Myocyte (in vitro differentiated cells): Measurements from ENCODE around the gene KSR1. TPM values are rescaled to one million over a fixed set of nuclear protein-coding genes. Genes with fewer than 3 reads are reported as not detected.
"Not testable (repeated sequence)": the region's sequence is repeated elsewhere in the genome, so short reads cannot be mapped to it uniquely, and the experiment has no call there.

Experiments
- DNase-seq: peaks from one replicate; pipeline ENCODE4 v3.0.0-alpha.2; 2012; ENCODE audit warnings: low read depth
- polyA plus RNA-seq: library from polyadenylated mRNA; unstranded; fragments of >200 nt; gene quantifications from one replicate; pipeline ENCODE4 v1.2.1, GENCODE V29; 2012; ENCODE audit warnings: missing spikeins
- total RNA-seq: library from RNA; depleted of rRNA; stranded (reverse); fragments of >200 nt; gene quantifications from 2 replicates; pipeline ENCODE4 v1.2.3, GENCODE V29; 2014

KSR1 gene
- total RNA-seq, result 11.7 and 13.9 TPM in 2 replicates
- 26.8 TPM for polyA plus RNA-seq

DNA sequence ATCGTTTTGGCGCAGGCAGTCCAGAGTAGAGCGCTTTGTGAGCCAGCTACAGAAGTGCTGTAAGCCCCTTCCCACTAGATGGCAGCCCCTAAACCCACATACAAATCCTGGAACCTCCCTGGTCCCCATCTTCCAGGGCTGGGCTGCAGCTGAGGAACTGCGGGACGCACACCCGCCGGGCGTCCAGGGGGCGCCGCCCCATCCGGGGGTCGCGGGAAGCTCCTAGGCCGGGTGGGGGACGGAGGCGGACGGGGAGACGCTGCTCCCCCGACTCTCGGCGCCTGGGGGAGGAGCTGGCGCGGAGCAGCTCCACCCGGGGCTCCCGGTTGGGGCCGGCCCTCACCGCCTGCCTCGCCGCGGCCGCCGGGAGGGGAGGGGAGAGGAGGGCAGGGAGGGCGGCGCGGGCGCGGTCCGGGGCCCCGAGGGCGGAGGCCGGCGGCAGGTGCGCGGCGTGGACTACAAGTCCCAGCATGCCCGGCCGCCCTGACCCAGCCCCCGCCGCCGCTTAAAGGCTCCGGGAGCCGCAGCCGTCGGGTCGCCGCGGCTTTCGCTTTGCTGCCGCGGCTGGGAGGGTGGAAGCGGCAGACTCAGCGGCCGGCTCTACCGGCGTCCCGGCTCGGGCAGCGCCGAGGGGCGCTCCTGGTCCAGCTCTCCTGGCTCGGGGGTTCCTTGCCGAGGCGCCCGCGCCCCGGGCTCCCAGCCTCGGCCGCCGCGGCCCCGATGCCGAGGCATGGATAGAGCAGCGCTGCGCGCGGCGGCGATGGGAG, at the start of gene KSR1:
Gene KSR1 (plus strand): TSS at position 535 of the 767 bp plus-strand sequence. CDS start 196 bp downstream, at position 731.
- DNase-seq, result peak; percentile 71

DNA sequence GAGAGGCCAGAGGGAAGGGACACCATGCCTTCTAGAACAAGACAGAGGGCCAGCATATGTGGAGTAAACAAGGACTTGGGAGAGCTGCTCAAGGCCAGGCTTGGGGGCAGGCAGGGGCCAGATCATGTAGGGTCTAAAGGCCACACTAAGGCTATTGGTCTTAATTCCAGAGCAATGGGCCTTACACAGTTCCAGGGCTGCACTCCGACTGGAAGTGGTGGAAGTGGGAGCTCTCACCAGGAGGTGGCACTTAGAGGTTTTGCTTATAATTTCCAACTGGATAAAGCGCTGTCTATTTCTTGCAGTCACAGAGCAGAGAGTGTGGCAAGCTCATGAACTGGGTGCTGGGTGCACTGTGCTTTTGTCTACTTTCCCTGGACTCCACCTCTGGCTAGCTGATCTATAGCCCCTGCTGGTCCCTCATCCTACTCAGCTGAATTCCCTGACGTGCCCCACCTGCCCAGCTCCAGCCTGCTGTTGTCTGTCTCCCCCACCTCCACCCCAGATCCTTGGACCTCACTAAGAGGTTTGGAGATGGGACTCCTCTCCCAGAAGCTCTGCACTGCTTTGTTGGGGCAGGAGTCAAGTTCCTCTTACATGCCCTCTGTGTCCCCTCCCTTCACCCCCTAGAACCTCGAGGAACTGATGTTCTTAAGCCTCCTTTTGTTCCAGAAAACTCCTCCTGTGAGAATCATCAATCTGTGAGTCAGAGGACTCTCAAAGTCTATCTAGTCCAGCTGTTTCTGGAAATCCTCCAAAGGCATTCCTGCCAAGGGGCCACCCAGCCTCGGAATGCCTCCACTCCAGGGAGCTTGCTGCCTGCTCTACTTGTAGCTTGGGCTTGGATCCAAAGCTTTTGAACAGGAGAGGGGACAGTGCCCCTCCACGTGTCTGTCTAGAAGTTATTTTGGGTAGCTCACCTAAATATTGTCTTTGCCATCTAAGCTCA, 48.1 kb upstream of the KSR1 start:
- DNase-seq, result peak; percentile 80

DNA sequence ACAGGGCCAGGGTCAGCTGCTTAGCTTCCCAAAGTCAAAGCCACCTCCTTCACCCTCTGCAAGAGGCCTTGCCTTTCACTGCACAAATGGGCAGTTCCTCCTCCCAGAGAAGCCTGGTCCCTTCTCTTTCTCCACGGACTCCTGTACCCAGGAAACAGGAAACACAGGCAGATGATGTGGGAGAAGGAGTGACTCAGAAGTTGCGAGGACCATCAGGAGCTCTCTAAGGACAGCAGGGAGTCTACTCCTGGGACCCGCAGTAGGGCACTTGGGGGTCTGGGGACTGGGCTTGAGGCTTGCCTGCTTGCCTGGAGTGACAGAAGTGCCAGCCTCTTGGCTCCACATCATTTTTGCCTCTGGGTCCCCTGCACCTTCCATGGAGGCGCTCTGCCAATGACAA, 47.4 kb upstream of the KSR1 start:
- peak; percentile 26 for DNase-seq

DNA sequence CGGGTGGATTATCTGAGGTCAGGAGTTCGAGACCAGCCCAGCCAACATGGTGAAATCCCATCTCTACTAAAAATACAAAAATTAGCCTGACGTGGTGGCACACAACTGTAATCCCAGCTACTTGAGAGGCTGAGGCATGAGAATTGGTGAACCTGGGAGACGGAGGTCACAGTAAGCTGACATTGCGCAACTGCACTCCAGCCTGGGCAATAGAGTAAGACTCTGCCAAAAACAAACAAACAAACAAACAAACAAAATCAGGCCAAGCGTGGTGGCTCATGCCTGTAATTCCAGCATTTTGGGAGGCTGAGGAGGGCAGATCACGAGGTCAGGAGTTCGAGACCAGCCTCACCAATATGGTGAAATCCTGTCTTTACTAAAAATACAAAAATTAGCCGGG, 44.1 kb upstream of the KSR1 start:
- DNase-seq, result not testable (repeated sequence)

DNA sequence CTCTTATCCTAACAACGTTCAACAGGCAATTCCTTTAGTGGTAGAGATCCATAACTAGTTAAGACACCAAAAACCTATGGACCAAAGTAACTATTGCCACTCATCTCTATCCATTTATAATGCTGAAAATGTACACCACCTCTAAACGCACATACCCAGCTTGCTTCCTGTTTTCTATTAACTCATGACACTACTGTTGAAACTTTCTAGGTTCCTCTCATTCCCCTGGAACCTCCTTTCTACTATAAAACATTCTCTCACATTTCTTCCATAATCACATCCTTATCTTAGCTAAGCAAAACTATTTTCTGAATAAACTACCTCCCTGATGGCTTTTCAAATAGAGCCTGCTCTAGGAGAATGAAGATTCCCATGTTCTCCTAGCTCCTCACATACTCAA, 42.9 kb upstream of the KSR1 start:
- no peak for DNase-seq

DNA sequence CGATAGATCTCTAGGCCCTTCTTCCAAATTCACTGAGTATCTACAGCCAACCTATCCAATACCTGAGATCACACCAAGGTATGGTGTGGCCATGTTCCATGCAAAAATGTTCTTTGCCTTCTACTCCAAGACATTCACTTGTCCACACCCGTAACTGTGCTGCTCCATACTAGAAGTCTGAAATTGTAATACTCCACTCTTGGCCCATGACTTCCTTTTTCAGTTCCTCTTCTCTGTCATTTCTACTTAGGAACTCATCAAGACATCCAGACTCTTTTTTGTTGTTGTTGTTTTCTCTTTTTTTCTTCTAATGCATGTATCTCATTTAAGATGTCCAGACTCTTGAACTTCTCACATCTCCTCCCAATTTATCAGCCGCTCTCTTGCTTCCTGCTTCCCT, 42.5 kb upstream of the KSR1 start:
- DNase-seq, result no peak

DNA sequence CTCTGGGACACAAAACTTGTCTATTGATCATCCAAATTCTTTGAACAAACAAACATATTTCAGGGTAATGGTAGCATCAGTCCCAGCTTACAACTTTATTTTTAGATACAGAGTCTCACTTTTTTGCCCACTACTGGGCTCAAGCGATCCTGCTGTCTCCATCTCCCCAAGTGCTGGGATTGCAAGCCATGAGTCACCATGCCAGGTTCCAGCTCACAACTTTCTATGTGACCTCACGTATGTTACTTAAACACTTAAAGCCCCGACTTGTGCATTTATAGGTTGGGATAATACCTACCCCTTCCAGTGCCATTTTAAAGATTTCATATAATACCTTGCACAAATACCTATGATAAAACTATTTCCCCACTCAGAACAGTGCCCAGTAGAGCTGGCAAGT, 42.0 kb upstream of the KSR1 start:
- no peak for DNase-seq

DNA sequence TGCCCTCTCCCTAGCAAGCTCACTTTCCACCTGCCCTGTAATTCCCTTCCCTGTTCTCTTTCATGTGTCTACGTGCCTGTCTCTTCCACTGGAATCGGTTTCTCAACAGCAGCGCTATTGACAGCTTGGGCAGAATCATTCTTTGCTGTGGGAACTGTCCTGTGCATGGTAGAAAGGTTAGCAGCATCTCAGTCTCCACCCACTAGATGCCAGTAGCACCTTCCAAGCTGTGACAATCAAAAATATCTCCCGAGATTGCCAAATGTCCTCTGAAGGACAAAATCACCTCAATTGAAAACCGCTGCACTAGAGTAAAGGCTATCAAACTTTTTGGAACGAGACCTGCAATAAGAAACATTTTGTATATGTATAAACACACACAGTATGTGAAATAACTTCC, 41.6 kb upstream of the KSR1 start:
- DNase-seq, result no peak

DNA sequence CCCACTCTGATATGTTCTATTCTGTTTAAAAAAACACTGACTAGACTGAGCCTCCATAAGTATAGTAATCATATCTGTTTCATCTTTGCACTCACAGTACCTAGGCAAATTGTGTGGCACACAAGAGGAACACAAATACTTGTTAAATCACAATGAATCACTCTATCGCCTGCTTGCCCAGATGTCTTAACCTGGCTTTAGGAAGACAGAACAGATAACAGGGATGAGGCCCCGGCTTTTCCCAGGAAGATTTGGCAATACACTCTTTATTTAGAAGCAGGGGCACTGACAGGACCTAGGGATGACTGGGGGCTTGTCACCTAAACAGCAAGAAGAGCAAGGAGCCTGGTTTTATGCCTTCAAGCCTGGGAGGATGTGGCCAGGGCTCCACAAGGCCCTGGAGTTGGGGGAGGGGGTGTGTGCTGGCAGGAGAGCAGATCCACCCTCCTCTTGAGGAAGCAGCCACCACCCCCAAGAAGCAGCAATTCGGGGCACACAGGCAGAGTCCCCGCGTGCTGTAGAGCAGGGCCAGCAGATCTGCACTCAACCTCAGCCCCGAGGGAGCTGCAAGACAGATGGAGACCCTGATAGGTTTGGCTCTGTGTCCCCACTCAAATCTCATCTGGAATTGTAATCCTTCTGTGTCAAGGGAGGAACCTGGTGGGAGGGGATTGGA, 41.0 kb upstream of the KSR1 start:
- no peak for DNase-seq

DNA sequence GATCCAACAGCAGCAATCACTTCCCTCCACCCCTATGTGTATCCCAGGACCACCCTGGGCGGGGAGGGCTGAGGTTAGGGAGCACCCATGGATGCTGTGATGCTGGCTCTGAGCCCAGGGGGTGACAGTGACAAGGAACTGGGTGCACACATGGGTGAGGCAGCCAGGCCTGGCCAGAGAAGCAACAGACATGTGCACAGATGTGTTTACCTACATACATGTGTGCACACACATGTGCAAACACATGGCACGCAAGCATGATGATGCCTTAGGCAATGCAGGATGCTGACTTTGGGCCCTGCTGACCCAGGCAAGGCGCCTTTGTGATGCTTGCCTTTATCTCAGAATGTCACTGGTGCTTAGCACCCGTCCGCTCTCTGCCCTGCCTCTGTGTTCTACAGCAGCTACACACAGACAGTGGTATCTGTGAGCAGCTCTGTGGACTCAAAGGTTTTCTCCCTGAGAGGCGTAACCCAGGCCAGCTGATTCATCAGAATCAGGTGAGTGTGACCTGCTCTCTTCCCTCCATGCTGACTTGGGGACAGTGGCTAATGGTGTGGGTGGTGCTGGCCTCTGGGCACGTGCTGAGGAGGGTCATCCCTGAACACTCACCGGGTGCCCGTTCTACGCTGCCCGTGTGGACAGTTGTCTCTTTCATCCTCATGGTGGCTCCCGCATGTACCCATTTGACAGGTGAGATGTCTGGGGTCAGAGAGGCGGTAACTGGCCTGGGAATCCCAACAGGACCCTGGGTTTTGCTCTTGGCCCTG, 38.5 kb upstream of the KSR1 start:
- DNase-seq, result no peak

DNA sequence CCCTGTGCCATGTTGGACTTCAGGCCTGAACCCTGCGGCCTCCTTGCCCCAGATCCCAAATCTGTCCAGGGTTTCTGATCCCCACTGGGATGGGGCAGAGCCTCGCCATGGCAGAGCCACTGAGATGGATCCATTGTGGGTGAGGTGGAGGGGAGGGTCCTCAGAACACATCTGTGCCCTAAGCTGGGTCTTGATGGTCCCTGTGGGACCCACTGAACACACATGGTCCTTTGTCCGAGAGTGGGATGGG, 38.0 kb upstream of the KSR1 start:
- DNase-seq, result no peak

DNA sequence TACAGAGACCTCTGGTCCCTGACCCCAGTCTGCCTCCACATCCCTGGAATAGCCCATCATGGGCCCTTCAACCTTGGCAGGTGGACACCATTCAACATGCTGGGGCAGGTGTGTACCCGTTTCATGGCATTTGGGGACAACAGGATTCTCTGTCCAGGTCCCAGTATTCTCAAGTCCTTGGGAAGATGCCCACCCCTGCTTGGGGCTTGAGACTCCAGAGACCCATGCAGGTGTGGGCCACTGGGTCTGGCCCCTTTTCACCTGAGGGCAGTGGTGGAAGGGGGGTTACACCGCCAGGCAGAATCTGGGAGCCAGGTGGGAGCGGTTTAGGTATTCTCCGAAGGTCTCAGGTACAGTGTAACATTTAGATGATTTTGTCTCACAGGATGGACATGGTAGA, 37.1 kb upstream of the KSR1 start:
- DNase-seq, result no peak

DNA sequence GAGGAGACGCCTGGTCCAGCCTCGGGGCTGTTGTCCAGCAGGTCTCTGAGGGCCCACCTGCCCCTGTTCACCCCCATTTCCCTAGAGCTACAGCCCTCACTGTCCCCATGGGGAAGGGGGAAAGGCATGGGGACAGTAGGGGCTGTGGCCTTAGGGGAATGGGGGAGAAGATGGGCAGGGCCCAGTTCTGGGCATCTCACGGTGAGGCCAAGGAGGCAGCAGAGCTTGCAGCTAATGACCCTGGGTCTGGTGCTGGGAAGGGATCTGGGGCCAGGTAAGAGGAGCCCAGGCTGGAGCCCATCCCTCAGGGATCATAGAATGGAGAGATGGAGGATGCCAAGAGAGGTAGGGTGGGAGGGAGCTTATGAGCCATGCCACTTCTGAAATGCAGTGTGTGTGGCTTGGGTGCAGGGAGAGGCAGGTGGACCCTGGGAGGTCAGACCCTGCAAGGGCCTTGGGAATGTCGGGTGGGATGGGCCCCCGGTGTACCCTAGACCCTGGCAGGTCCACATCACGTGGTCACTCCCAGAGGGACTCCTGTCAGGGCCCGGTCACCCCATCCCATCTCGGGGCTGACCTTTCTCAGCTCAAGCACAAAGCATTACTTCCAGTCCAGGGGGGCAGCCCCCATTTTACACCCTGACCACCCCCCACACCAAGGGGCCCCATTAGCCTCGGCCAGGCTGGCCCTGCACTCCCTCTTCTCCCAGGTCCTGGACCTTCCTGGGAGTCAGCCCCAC, 35.9 kb upstream of the KSR1 start:
- DNase-seq, result no peak

DNA sequence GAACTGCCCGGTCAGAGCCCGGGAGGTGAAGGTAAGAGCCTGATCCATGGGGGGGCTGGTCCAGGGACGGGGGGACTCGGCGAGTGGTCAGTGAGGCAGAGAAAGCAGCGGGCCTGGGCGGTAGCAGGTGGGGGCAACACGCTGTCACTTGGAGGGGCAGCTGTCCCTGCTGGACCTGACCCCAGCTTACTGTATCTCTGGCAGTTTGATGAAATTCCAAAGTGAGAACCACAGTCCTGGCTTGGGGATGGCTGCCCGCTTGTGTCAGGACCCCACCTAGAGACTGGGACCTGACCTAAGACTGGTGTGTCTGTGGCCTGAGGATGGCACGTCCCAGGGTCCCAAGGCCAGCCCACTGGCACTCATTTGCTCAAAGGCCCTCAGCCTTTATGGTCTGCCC, 35.1 kb upstream of the KSR1 start:
- DNase-seq, result no peak

DNA sequence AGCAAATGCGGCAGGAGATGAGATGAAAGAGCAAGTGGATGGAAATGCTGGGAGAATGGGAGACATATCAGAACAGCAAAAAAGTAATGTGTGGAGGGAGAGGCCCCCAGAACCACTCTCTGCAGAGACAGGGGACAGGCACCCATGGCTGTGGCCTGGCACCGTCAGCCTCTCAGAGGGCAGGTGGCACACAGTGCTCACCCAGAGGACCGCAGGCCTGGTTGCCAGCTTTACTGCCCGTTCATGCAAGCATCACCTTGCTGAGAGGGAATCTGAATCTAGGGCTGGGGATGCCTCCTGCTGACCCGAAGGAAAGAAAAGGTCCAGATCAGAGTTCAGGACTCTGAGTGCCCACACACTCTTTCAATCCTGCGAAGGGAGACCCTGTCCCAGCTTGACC, 34.6 kb upstream of the KSR1 start:
- DNase-seq, result not testable (repeated sequence)

DNA sequence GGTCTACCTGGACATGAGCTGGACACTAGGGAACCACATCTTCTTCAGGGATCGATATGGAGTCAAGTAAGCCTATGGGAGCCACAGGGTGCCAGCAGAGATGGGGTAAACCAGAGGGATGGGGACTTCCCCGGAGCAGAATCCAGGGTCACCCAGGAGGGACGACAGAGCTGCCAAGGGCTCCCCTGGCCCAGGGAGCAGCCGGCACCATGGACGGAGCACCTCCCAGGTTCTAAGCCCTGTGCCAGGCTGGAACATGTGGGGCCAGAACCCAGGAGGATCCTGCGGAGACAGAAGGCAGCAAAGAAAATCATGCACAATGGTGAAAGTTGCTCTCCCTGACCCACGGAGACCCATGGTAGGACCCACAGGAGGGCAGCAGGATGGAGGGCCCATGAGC, 33.6 kb upstream of the KSR1 start:
- DNase-seq, result no peak

DNA sequence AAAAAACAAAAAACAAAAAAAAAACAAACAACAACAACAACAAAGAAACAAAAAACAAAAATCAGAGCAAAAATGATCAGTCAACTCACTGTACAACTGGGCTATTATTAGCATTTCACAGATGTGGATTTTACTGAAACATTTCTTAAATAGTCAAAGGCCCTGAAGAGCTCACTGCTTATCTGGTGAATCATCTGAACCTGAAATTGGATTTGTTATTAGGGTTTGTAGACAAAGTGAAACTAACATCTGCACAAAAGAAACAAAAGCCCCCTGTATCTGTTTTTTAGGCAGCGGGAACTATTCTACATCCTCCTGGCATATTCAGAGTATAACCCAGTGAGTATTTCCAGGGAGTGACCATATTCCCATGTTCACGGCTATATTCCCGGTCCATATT, 32.6 kb upstream of the KSR1 start:
- DNase-seq, result peak; percentile 5

DNA sequence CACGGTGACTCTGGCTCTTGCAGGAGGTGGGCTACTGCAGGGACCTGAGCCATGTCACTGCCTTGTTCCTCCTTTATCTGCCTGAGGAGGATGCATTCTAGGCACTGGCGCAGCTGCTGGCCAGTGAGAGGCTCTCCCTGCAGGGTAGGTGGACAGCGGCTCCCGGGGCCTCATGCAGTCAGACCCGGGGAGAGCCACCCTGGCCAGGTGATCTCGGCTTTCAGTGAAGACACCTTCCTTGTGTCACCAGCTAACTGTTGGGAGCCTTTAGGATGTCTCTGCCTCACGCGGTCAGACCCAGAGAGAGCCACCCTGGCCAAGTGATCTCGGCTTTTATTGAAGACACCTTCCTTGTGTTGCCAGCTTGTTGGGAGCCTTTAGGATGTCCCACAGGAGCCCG, 31.7 kb upstream of the KSR1 start:
- DNase-seq, result no peak

DNA sequence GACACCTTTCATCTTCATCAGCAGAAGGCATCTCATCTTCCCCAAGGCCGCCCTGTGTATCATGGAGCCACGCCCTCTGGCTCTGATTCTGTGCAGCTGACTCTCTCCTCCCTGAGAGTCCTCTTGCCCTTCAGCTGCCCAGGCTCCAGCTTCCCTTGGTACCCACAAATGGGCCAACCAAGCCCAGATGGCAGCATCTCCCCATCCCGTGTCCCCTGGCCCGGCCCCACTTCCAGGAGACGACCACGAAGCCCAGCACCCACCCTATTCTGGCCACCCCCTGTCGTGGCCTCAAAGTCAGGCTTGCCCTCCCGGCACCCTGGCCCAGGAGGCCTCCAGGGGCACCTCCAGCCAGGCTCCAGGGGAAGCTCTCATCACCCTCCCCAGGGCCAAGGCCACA, 31.3 kb upstream of the KSR1 start:
- DNase-seq, result peak; percentile 30

DNA sequence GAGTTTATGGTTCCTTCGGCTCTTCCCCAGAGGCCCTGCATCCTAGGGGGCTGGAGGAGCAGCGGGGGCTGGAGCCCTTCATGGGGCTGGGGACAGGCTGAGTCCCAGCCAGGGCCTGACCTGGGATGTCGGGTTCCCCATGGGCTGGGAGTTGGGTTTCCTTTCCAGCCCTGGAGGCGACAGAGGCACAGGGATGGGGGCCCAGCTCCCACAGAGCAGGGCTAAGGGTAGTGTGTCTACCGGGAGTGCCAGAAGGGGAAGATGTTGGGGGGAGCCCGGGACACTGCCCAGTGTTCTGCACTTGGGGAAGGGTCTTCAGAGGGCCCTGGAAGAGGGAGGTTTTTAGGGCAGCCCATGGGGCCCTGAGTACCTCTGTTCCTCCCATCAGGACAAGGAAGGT, 30.7 kb upstream of the KSR1 start:
- DNase-seq, result not testable (repeated sequence)

DNA sequence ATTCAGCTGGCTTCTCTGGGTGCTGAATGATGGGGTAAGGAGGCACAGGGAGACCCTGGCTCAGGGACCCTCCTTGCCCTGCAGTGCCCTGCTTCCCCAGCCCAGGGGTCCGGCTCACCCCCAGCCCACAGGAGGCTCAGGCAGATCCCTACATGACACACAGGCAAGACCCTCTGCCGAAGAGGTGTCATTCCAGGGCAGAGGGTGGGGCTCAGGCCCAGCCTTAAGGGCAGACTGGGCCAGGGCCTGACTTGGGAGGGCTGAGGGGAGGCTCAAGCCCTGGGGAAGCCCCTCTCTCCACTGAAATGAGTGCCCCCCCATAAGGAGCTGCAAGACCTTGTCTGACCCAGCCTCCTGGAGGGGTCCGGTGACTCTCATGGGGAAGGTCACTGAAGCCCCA, 30.3 kb upstream of the KSR1 start:
- DNase-seq, result no peak
